Measurements from ENCODE around the gene DOCK1.
"Not testable (repeated sequence)": the region's sequence is repeated elsewhere in the genome, so short reads cannot be mapped to it uniquely, and the experiment has no call there.

DOCK1 gene

GRCh38 chr10:126926568-126926967 is 21.3 kb downstream of the DOCK1 start:
- DNase-seq (ENCODE audit: low read depth) = no peak

GRCh38 chr10:126927799-126928198 is 22.6 kb downstream of the DOCK1 start:
- DNase-seq (ENCODE audit: low read depth) = no peak

GRCh38 chr10:126928274-126928673 is 23.0 kb downstream of the DOCK1 start:
- DNase-seq (ENCODE audit: low read depth) = no peak

- DNase-seq (ENCODE audit: low read depth) = no peak
Measured at GRCh38 chr10:126929391-126929790, 24.2 kb downstream of the DOCK1 start.

GRCh38 chr10:126930131-126930882 is 25.1 kb downstream of the DOCK1 start:
- no peak for DNase-seq (ENCODE audit: low read depth)

- DNase-seq (ENCODE audit: low read depth) = peak; percentile 27
Measured at GRCh38 chr10:126930883-126931503, 25.8 kb downstream of the DOCK1 start.

- DNase-seq (ENCODE audit: low read depth) = no peak
Measured at GRCh38 chr10:126931544-126931943, 26.3 kb downstream of the DOCK1 start.

- DNase-seq (ENCODE audit: low read depth) = no peak
Measured at GRCh38 chr10:126932516-126932915, 27.3 kb downstream of the DOCK1 start.

- DNase-seq (ENCODE audit: low read depth) = no peak
Measured at GRCh38 chr10:126933116-126933515, 27.9 kb downstream of the DOCK1 start.

- no peak for DNase-seq (ENCODE audit: low read depth)
Measured at GRCh38 chr10:126935263-126935946, 30.2 kb downstream of the DOCK1 start.

GRCh38 chr10:126937026-126937425 is 31.8 kb downstream of the DOCK1 start:
- DNase-seq (ENCODE audit: low read depth) = no peak

- not testable (repeated sequence) for DNase-seq (ENCODE audit: low read depth)
Measured at GRCh38 chr10:126938121-126938520, 32.9 kb downstream of the DOCK1 start.

GRCh38 chr10:126939706-126940105 is 34.5 kb downstream of the DOCK1 start:
- no peak for DNase-seq (ENCODE audit: low read depth)

- DNase-seq (ENCODE audit: low read depth) = no peak
Measured at GRCh38 chr10:126940670-126941310, 35.6 kb downstream of the DOCK1 start.

- no peak for DNase-seq (ENCODE audit: low read depth)
Measured at GRCh38 chr10:126944191-126944590, 39.0 kb downstream of the DOCK1 start.

GRCh38 chr10:126945351-126946030 is 40.3 kb downstream of the DOCK1 start:
- DNase-seq (ENCODE audit: low read depth) = no peak

GRCh38 chr10:126946746-126947145 is 41.5 kb downstream of the DOCK1 start:
- DNase-seq (ENCODE audit: low read depth) = no peak

GRCh38 chr10:126948355-126949160 is 43.3 kb downstream of the DOCK1 start:
- DNase-seq (ENCODE audit: low read depth) = no peak

- no peak for DNase-seq (ENCODE audit: low read depth)
Measured at GRCh38 chr10:126949161-126949503, 43.9 kb downstream of the DOCK1 start.

GRCh38 chr10:126950401-126951105 is 45.3 kb downstream of the DOCK1 start:
- DNase-seq (ENCODE audit: low read depth) = no peak

- DNase-seq (ENCODE audit: low read depth) = no peak
Measured at GRCh38 chr10:126953886-126954285, 48.7 kb downstream of the DOCK1 start.
